NOMO-1 (cell line): ENCODE results near the gene TP53BP1.

Experiments used
- DNase-seq, 2 experiments: peaks; one replicate each; lab custom pipeline; 2025; ENCODE audit not compliant: unreplicated experiment in 2 of 2; lab: John Stamatoyannopoulos, UW

The TP53BP1 gene

GRCh38 chr15:43370310-43370974 lies 122.5 kb downstream of the TP53BP1 start:
- DNase-seq = peak in 1 of 2 experiments; percentile 30

- DNase-seq = no peak
Measured at GRCh38 chr15:43361313-43361903, 131.5 kb downstream of the TP53BP1 start.

GRCh38 chr15:43360821-43361220 lies 132.1 kb downstream of the TP53BP1 start:
- DNase-seq = no peak
